22Rv1 (cell line): ENCODE results near the gene GNG4.
"Not testable (repeated sequence)": the region's sequence is repeated elsewhere in the genome, so short reads cannot be mapped to it uniquely, and the experiment has no call there.

Experiments used
- CTCF ChIP-seq: fragments of 450-650 bp; IDR thresholded peaks from 2 replicates; pipeline ENCODE4 v1.5.1; 2017; ENCODE audit warnings: mild to moderate bottlenecking
- ZFX ChIP-seq: fragments of 450-650 bp; IDR thresholded peaks from 2 replicates; pipeline ENCODE4 v1.6.1; 2017; ENCODE audit warnings: antibody characterized with exemption, borderline replicate concordance

DNA sequence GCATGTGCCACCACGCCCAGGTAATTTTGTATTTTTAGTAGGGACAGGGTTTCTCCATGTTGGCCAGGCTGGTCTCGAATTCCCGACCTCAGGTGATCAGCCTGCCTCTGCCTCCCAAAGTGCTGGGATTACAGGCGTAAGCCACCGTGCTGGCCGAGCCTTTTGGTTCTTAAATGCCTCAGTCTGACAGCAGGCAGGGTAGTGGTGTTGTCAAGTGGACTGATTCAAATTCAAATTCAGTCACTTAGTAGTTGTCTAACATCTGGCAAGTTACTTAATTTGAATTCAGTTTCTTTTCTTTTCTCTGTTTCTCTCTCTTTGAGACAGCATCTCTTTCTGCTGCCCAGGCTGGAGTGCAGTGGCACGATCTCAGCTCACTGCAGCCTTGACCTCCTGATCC lies 106.7 kb downstream of the GNG4 start:
- TF ChIP-seq CTCF, ZFX: not testable (repeated sequence)
